HG03565 (cell line): ENCODE results near the gene COQ8B.
"Not testable (repeated sequence)": the region's sequence is repeated elsewhere in the genome, so short reads cannot be mapped to it uniquely, and the experiment has no call there.

Experiments
- ATAC-seq: cut with Tn5 transposase; IDR thresholded peaks from one replicate; pipeline ENCODE4 v1.9.1; 2021; ENCODE audit warnings: mild to moderate bottlenecking, moderate library complexity; ENCODE audit not compliant: unreplicated experiment

COQ8B gene

DNA sequence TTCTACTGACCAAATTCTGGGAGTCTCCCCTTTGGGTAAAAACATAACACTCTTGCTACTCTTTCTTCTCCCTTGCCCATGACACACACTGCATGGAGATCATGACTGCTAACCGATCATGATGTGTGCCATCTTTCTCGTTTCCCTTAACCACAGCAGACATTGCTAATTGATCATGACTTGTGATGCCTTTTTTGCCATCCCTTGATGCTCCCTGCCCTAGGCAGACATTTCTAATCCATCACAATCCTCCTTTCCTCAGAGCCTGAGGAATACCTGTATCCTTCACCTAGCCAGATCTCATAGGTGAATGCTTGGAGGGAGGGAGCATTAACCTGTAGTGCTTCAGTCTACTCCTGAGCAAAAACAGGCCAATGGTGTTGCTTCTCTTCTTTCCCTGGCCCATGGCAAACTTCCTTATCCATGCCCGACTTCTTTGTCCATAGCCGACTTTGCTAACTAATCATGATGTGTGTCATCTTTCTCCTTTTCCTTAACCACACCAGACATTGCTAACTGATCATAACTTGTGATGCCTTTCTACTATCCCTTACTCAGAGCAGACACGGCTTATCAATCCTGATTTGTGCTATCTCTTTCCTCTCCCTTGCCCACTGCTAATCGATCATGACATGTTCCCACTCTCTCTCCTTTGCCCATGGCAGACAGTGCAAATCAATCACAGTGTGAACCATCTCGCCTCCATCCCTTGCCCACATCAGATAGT lies 44.0 kb downstream of the COQ8B start:
- no peak for ATAC-seq

DNA sequence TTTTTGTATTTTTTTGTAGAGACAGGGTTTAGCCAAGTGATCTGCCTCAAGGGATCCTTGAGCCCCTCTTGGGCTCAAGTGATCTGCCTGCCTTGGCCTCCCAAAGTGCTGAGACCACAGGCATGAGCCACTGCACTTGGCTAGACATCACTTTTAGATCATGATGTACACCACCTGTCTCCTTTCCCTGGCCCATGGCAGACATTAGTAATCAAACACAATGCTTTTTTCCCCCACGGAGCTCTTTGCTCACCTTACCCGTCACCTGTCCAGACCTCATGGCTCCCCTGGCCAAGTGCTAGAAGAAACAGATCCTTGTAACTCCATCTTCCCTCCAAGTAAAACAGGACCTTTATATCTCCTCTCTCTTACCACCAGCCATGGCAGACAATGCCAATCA lies 44.6 kb downstream of the COQ8B start:
- no peak for ATAC-seq

DNA sequence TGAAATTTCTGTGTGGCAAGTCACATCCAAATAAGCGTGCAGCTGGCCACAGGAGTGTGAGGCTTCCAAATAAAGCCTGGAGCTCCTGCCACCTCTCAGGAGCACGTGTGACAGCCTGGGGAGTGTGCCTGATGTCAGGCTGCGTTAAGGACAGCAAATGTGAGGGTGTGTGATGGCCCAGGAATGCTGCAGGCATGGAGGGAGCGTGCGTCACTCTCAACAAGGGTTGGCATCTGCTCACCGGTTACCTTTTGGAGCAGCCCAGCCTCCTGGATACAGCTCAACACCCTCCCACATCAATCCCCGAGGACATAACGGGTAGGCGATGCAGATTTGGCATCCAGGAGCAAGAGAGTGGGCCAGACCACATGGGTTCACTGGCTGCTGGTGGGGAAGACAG lies 45.3 kb downstream of the COQ8B start:
- no peak for ATAC-seq

GRCh38 chr19:40668991-40669614 lies 47.6 kb downstream of the COQ8B start:
- ATAC-seq, result no peak

GRCh38 chr19:40667602-40668001 lies 49.1 kb downstream of the COQ8B start:
- ATAC-seq, result no peak

GRCh38 chr19:40666803-40667438 lies 49.8 kb downstream of the COQ8B start:
- ATAC-seq, result no peak

DNA sequence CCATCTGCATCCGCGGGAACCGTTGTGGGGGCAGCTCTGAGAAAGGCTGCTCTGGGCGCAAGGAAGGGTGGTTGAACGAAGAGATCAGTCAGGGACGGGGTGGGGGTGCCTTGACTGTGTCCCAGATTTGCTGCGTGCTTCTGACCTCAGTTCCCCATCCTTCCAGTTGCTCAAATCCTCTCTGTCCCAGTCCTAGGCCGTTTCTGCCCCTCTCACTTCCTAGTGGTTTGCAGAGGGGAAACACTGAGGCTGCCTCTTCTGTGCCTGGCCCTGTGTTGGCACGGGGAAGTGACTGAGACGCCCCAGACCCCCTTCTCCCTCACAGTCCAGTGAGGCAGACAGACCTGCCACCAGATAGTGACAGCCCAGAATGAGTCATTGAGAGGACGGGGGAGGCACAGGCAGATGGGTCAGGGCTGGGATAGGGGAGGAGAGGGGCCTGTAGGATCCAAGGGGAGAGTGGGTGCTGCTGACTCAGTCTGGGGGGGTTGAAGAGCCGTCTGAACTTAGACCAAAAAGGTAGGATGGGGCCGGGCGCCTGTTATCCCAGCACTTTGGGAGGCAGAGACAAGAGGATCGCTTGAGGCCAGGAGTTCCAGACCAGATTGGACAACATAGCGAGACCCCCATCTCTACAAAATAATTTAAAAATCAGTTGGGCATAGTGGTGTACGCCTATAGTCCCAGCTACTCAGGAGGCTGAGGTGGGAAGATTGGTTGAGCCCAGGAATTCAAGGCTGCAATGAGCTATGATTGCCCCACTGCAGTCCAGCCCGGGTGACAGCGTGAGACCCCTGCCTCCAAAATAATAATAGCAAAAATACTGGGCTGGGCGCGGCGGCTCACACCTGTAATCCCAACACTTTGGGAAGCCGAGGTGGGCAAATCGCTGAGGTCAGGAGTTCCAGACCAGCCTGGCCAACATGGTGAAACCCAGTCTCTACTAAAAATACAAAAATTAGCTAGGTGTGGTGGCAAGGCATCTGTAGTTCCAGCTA lies 52.7 kb downstream of the COQ8B start:
- no peak for ATAC-seq

- peak; percentile 82 for ATAC-seq
Measured at GRCh38 chr19:40662925-40663694, 53.6 kb downstream of the COQ8B start.

DNA sequence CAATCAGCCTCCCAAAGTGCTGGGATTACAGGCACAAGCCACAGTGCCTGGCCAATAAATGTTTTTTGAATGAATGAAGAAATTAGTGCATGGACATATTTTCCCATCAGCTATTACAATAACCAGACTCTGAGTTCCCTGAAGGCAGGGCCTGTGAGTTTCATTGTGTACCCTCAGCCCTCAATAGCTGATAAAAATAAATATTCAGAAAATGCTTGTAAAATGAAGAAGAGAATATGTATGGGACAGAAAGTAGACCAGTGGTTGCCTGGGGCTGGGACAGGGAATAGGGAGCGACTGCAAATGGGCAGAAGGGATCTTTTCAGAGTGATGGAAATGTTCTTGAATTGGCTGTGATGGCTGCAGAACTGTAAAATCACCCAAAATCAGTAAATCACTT lies 55.1 kb downstream of the COQ8B start:
- ATAC-seq, result no peak

DNA sequence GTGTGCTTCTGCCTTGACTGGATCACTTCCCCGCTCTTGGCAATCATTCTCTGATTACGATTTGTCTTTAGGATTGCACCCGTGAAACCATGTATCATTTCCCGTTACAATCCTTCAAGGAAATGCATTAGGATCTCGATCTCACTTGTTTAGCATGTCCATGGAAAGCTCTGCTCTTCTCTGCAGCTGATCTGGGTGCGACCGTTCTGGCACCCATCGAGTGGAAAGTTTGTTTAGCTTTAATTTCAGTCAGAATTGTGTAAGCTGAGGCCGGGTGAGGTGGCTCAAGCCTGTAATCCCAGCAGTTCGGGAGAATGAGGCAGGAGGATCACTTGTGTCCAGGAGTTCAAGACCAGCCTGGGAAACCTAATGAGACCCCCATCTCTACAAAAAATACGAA lies 57.1 kb downstream of the COQ8B start:
- no peak for ATAC-seq

- no peak for ATAC-seq
Measured at GRCh38 chr19:40659116-40659515, 57.6 kb downstream of the COQ8B start.

DNA sequence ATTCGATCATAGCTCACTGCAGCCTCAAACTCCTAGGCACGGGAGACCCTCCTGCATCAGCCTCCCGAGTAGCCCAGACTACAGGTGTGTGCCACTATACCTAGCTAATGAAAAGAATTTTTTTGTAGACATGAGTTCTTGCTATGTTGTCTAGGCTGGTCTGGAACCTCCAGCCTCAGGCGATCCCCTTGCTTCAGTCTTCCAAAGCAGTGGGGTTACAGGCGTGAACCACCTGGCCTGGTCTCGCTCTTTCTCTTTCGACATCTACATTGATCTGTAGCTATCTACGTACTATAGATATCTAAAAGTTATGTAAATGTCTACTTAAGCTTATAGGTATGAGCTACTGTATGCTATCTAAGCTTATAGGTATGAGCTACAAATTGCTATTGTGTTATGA lies 58.7 kb downstream of the COQ8B start:
- no peak for ATAC-seq

- not testable (repeated sequence) for ATAC-seq
Measured at GRCh38 chr19:40655684-40656083, 61.0 kb downstream of the COQ8B start.

DNA sequence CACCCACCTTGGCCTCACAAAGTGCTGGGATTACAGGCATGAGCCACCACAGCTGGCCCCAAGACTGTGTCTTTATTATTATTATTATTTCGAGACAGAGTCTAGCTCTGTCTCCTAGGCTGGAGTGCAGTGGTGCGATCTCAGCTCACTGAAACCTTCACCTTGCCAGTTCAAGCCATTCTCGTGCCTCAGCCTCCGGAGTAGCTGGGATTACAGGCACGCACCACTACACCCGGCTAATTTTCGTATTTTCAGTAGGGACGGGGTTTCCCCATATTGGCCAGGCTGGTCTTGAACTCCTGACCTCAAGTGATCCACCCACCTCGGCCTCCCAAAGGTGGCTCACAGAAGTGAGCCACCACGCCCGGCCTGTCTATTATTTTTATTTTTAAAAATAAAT lies 64.4 kb downstream of the COQ8B start:
- ATAC-seq, result not testable (repeated sequence)

DNA sequence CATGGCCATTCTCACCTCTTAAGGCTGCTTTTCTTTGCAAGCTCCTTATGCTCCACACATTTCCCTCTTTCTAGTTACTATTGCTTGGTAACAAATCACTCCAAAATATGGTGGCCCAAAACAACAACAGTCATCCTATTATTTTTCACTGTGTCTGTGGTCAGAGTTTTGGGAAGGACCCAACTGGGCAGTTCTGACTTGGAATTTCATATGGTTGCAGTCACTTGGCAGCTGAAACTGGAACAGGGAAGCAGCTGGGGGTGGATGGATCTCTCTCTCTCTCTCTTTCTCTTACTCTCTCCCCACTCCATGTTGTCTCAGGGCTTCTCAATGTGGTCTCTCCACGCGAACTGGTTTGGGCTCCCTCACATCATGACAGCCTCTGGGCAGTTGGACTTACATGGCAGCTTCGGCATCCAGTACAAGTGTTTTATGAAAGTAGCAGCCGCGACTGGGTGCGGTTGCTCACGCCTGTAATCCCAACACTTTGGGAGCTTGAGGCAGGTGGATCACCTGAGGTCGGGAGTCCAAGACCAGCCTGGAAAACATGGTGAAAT lies 65.9 kb downstream of the COQ8B start:
- ATAC-seq, result no peak

DNA sequence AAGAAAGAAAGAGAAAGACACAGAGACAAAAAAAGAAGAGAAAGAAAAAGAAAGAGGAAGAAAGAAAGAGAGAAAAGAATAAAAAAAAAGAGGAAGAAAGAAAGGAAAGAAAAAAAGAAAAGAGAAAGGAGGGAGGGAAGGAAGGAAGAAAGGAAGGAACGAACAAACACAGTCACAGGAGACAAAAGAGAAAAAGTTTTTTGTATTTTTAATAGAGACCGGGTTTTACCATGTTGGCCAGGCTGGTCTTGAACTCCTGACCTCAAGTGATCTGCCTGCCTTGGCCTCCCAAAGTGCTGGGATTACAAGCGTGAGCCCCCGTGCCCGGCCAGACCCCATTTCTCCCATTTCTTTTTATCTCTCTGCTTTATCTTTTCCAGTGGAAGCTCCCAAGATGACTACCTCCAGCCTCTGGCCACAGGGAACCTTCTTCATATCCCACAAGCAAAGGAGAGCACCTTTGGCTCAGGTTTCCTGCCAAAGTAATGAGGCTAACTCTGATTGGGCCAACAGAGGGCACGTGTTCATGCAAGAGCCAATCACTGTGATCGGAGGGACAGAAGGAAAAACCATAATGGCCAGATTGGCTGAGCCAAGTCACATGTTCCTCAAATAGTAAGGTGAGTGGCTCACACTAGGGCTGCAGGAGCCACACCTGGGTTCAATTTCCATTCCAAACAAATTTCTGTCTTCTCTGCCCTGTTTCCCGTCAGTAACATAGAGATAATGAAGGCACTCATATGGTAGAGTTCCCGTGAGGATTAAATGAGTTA lies 66.6 kb downstream of the COQ8B start:
- not testable (repeated sequence) for ATAC-seq

DNA sequence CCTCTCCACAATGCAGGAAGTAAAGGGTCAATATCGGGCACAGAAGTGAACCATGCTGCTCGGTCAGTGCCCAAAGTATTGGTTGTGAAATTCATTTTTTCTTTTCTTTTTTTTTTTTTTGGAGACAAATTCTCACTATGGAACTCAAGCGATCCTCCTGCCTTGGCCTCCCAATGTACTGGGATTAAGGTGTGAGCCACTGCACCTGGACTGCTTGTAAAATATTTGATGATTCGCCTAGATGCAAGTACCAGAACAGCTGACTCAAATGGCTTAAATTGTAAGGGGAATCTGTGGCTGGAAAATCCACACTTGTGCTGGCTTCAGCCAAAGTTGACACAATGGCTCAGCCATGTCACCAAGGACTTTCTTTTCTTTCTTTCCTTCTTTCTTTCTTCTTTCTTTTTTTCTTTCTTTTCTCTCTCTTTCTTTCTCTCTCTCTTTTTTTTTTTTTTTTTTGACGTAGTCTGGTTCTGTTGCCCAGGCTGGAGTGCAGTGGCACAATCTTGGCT lies 69.9 kb downstream of the COQ8B start:
- ATAC-seq, result no peak

GRCh38 chr19:40642757-40643305 lies 73.9 kb downstream of the COQ8B start:
- no peak for ATAC-seq
